Astrocyte (in vitro differentiated cells and primary cell): ENCODE results near the gene PNRC2.

Experiments
- CTCF ChIP-seq: IDR thresholded peaks from 2 replicates; pipeline ENCODE4 v1.5.1; 2011; ENCODE audit warnings: low read depth, mild to moderate bottlenecking, inconsistent platforms, low read length, moderate library complexity; ENCODE audit not compliant: insufficient read depth
- EZH2 ChIP-seq: IDR thresholded peaks from 2 replicates; pipeline ENCODE4 v1.6.1; 2012; ENCODE audit warnings: mild to moderate bottlenecking, low read length, inconsistent platforms; ENCODE audit not compliant: insufficient read depth

- no peak for TF ChIP-seq CTCF
- no peak for TF ChIP-seq EZH2
These were observed 46.3 kb upstream of the PNRC2 start, which contains the start of gene CNR2 for GRCh38 chr1:23913212-23913880.
